HG03045 (cell line): ENCODE measurements around the gene GMNN.

Experiments used
- ATAC-seq: cut with Tn5 transposase; IDR thresholded peaks from one replicate; pipeline ENCODE4 v1.9.1; 2021; ENCODE audit warnings: mild to moderate bottlenecking, moderate library complexity; ENCODE audit not compliant: unreplicated experiment

Gene GMNN

DNA sequence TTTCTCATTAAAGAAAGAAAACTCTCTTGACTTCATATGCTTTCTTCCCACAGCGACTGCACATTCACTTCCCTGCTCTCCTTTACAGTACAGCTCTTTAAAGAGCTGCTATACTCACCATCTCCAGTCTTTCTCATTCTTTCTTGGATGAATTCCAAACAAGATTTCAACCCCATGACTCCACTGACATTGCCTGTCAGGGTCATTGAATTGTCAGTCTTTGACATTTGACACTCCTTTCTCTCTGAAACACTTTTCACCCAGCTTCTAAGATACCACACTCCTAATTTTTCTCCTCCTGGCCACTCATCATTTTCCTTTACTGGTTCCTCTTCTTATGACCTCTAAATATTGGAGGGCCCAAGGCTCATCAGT, 24.8 kb downstream of the GMNN start:
- no peak for ATAC-seq

- no peak for ATAC-seq
Measured at GRCh38 chr6:24802271-24803059, 27.7 kb downstream of the GMNN start.

DNA sequence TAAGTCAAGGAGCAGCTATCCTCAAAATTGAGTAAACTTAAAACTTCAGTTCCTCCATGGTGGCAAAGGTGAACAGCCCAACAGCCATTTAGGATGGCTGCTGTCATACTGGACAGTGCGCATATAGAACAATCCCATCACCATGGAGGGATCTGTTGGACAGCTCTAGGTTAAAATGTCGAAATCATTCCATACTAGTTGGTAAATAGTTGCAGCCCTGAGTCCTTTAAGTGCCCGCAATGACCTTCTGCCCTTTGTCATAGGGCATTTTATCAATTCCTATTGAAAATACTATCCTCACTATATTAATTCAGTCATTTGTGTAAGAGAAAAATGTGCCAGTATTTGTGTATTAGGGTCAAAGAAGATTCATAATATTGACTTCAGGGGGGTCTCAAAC, 32.8 kb downstream of the GMNN start:
- no peak for ATAC-seq

DNA sequence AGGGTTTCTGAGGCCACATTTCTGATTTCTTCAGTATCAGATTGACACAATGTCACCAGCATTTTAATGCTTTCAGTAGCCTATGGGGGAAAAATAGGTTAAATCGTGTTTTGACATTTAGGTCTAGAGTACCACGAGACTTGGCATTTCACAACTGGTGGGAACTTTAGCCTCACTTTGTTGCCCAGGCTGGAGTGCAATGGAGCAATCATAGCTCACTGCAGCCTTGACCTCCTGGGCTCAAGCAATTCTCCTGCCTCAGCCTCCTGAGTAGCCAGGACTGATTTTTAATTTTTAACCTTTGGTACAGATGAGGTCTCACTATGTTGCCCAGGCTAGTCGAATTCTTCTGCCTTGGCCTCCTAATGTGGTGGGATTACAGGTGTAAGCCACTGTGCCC, 35.0 kb downstream of the GMNN start:
- no peak for ATAC-seq

DNA sequence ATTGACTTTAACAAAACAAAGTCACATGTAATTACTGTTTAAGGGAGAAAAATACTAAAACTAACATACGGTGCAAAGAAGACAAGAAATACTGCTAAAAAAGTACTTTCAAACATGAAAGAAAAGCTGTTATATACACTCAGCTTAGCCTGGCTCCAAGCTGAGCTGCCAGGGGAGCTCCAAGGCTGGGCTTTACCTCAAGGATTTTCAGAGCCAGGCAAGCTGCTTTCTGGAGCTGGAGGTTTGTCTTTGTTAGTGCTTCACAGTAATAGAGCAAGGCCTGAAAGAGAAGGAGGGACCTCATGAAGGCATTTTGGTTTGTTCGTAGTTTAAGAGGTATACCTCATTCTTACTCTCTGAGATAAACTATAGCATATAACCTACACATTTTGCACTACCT, 43.6 kb downstream of the GMNN start:
- ATAC-seq = no peak

GRCh38 chr6:24821860-24822444, 47.2 kb downstream of the GMNN start:
- ATAC-seq = no peak

GRCh38 chr6:24822696-24823095, 48.0 kb downstream of the GMNN start:
- no peak for ATAC-seq

DNA sequence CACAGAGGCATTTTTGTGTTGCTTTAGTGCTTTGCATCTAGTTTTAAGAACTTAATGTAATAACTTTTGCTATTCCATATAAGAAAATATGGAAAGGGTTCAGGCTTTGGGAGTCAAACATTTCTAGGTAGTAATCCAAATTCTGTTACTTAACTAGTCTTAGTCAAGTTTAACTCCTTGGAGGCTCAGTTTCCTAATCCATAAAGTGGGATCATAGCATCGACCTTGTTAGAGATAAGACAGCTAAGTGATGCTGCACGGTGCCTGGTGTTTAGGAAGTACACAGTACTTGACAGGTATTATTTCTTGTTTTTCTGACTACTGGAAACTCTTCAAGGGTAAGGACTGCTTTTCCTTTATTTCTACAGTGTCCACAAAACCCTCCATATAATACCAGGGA, 48.4 kb downstream of the GMNN start:
- no peak for ATAC-seq

GRCh38 chr6:24824142-24824938, 49.6 kb downstream of the GMNN start:
- ATAC-seq = no peak

DNA sequence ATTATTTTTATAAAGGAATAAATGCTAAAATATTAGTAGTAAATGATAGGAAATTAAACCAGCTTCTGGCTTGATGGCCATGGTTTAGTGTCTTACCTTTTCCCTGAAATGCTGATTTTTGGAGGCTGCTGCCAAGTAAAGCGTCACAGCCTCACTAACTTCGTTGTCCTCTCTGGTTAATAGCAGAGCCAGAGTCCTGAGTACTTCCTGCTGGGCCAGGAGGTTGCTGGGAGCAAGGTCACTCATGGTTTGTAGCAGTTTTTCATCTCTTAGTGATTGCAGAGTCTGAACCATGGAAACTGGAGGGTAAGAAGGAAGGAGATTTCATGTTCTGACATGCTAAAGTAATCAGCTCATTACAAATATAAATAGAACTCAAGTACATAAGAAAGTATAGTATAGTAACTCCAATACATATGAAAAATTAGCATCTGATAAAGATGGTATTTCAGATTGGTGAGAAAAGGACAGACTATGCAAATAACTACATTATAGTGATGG, 50.4 kb downstream of the GMNN start:
- ATAC-seq = no peak

DNA sequence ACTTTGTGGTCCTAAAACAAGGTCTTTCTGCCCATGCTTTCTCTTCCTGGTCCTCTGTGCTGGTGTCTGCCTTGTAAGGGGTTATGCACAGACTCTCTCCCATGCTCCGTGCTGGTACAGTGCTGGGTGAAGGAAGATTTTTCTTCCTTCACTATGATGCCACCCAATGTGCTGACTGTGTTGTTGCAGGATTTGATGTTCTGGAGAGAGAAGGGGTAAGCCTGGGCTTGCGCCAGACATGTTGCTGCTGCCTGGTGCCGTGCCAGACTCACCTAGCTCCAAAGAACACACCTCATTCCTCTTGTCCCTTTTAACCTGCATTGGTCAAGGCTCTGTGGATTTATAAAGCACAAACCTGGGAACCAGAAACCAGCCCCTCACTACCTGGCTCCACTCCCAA, 52.4 kb downstream of the GMNN start:
- no peak for ATAC-seq

- no peak for ATAC-seq
Measured at GRCh38 chr6:24827970-24828369, 53.2 kb downstream of the GMNN start.

- no peak for ATAC-seq
Measured at GRCh38 chr6:24829657-24830056, 54.9 kb downstream of the GMNN start.

GRCh38 chr6:24831771-24832716, 57.3 kb downstream of the GMNN start:
- ATAC-seq = no peak

GRCh38 chr6:24832794-24833193, 58.1 kb downstream of the GMNN start:
- ATAC-seq = no peak

GRCh38 chr6:24833711-24834386, 59.1 kb downstream of the GMNN start:
- no peak for ATAC-seq
